H9 (cell line): ENCODE measurements around the gene STX10. TPM values are rescaled to one million over a fixed set of nuclear protein-coding genes. Genes with fewer than 3 reads are reported as not detected.
A peak's percentile ranks its signal among the peaks of the same experiment; 100 is the strongest.

ENCODE experiments used
- DNase-seq: peaks from one replicate; pipeline ENCODE4 v3.0.0-alpha.2; 2017
- H2AFZ ChIP-seq: one replicate; pipeline ENCODE4 v1.6.1; 2013; ENCODE audit warnings: mild to moderate bottlenecking, low read length, control low read depth, moderate library complexity
- H2AK5ac ChIP-seq: 2 replicates; pipeline ENCODE4 v1.6.1; 2013; ENCODE audit warnings: low read length, control low read depth, mixed read lengths; ENCODE audit not compliant: insufficient read length
- H2BK120ac ChIP-seq: one replicate; pipeline ENCODE4 v1.6.1; 2013; ENCODE audit warnings: low read depth, mild to moderate bottlenecking, low read length, control low read depth, inconsistent platforms; ENCODE audit not compliant: poor library complexity, severe bottlenecking
- H2BK12ac ChIP-seq: 2 replicates; pipeline ENCODE4 v1.6.1; 2013; ENCODE audit warnings: low read length, control low read depth, mixed read lengths, low read depth; ENCODE audit not compliant: insufficient read length
- H2BK15ac ChIP-seq: 2 replicates; pipeline ENCODE4 v1.6.1; 2013; ENCODE audit warnings: low read depth, low read length, control low read depth
- H2BK20ac ChIP-seq: one replicate; pipeline ENCODE4 v1.6.1; 2013; ENCODE audit warnings: low read depth, mild to moderate bottlenecking, low read length, control low read depth, inconsistent platforms; ENCODE audit not compliant: poor library complexity, severe bottlenecking
- H2BK5ac ChIP-seq: 2 replicates; pipeline ENCODE4 v1.6.1; 2013; ENCODE audit warnings: low read length, control low read depth, mixed read lengths; ENCODE audit not compliant: insufficient read length
- H3K14ac ChIP-seq: 2 replicates; pipeline ENCODE4 v1.6.1; 2013; ENCODE audit warnings: low read length, control low read depth; ENCODE audit not compliant: insufficient read depth
- H3K18ac ChIP-seq: 2 replicates; pipeline ENCODE4 v1.6.1; 2013; ENCODE audit warnings: low read depth, mild to moderate bottlenecking, mixed read lengths, low read length, control low read depth; ENCODE audit not compliant: insufficient read length
- H3K23ac ChIP-seq: 2 replicates; pipeline ENCODE4 v1.6.1; 2013; ENCODE audit warnings: low read length, control low read depth, mixed read lengths, low read depth; ENCODE audit not compliant: insufficient read length
- H3K23me2 ChIP-seq: 2 replicates; pipeline ENCODE4 v1.6.1; 2013; ENCODE audit warnings: low read depth, mild to moderate bottlenecking, mixed read lengths, low read length, control low read depth; ENCODE audit not compliant: insufficient read length, poor library complexity, severe bottlenecking
- H3K27ac ChIP-seq: 2 replicates; pipeline ENCODE4 v1.5.1; 2013; ENCODE audit warnings: low read length, control low read depth, mixed read lengths, low read depth; ENCODE audit not compliant: insufficient read length
- H3K27me3 ChIP-seq: 2 replicates; pipeline ENCODE4 v1.6.1; 2013; ENCODE audit warnings: low read length, control low read depth, inconsistent platforms; ENCODE audit not compliant: insufficient read depth
- H3K4ac ChIP-seq: 2 replicates; pipeline ENCODE4 v1.6.1; 2013; ENCODE audit warnings: low read depth, mild to moderate bottlenecking, control low read depth, inconsistent platforms, low read length, moderate library complexity
- H3K4me1 ChIP-seq: 2 replicates; pipeline ENCODE4 v1.6.1; 2013; ENCODE audit warnings: low read length, control low read depth, inconsistent platforms; ENCODE audit not compliant: insufficient read depth
- H3K4me2 ChIP-seq: 2 replicates; pipeline ENCODE4 v1.6.1; 2013; ENCODE audit warnings: low read length, control low read depth, mixed read lengths; ENCODE audit not compliant: insufficient read length, insufficient read depth
- H3K56ac ChIP-seq: 2 replicates; pipeline ENCODE4 v1.6.1; 2013; ENCODE audit warnings: low read depth, mild to moderate bottlenecking, mixed read lengths, low read length, control low read depth; ENCODE audit not compliant: insufficient read length
- H3K79me1 ChIP-seq: 2 replicates; pipeline ENCODE4 v1.6.1; 2013; ENCODE audit warnings: low read depth, mild to moderate bottlenecking, moderate library complexity, low read length, control low read depth, inconsistent platforms; ENCODE audit not compliant: insufficient read depth, poor library complexity, severe bottlenecking
- H3K79me2 ChIP-seq: 2 replicates; pipeline ENCODE4 v1.6.1; 2013; ENCODE audit warnings: low read length, control low read depth, inconsistent platforms; ENCODE audit not compliant: insufficient read depth
- H3K9ac ChIP-seq: 2 replicates; pipeline ENCODE4 v1.6.1; 2013; ENCODE audit warnings: low read length, control low read depth, mixed read lengths; ENCODE audit not compliant: insufficient read length; ENCODE audit errors: extremely low read depth
- H3K9me3 ChIP-seq: one replicate; pipeline ENCODE4 v1.6.1; 2013; ENCODE audit warnings: low read depth, low read length, inconsistent platforms; ENCODE audit not compliant: control insufficient read depth
- H3T11ph ChIP-seq: one replicate; pipeline ENCODE4 v1.6.1; 2013; ENCODE audit warnings: mild to moderate bottlenecking, low read length, control low read depth, inconsistent platforms
- H4K20me1 ChIP-seq: one replicate; pipeline ENCODE4 v1.6.1; 2013; ENCODE audit not compliant: control insufficient read depth, insufficient read length, insufficient read depth
- H4K5ac ChIP-seq: 2 replicates; pipeline ENCODE4 v1.6.1; 2013; ENCODE audit warnings: low read depth, mild to moderate bottlenecking, mixed read lengths, low read length, control low read depth; ENCODE audit not compliant: insufficient read length
- H4K8ac ChIP-seq: replicated peaks from 2 replicates; pipeline ENCODE4 v1.6.1; 2013; ENCODE audit warnings: low read length, control low read depth, mixed read lengths, low read depth; ENCODE audit not compliant: insufficient read length
- H4K91ac ChIP-seq: 2 replicates; pipeline ENCODE4 v1.6.1; 2013; ENCODE audit warnings: low read depth, mild to moderate bottlenecking, moderate library complexity, mixed read lengths, low read length, control low read depth; ENCODE audit not compliant: insufficient read length
- H3K27ac Mint-ChIP-seq, 3 experiments: 2 replicates in 2 of 3; 3 replicates in 1 of 3; pipeline ENCODE4 v1.8.0; 2020 to 2021; ENCODE audit warnings: mixed read lengths in 3 of 3, mild to moderate bottlenecking in 1 of 3, moderate library complexity in 1 of 3
- H3K27me3 Mint-ChIP-seq: 2 replicates; pipeline ENCODE4 v1.8.0; 2021; ENCODE audit warnings: low read depth, mild to moderate bottlenecking, moderate library complexity, mixed read lengths
- H3K36me3 Mint-ChIP-seq, 3 experiments: 2 replicates in 2 of 3; 3 replicates in 1 of 3; pipeline ENCODE4 v1.8.0; 2020 to 2021; ENCODE audit warnings: low read depth in 3 of 3, mixed read lengths in 3 of 3; ENCODE audit not compliant: insufficient read depth in 1 of 3
- H3K4me1 Mint-ChIP-seq, 2 experiments: 2 replicates each; pipeline ENCODE4 v1.8.0; 2020; ENCODE audit warnings: mixed read lengths in 2 of 2
- H3K4me3 Mint-ChIP-seq, 2 experiments: 2 replicates in 1 of 2; 3 replicates in 1 of 2; pipeline ENCODE4 v1.8.0; 2020 to 2021; ENCODE audit warnings: mild to moderate bottlenecking in 2 of 2, mixed read lengths in 2 of 2, moderate library complexity in 1 of 2
- H3K9me3 Mint-ChIP-seq, 2 experiments: 2 replicates in 1 of 2; 3 replicates in 1 of 2; pipeline ENCODE4 v1.8.0; 2020; ENCODE audit warnings: mild to moderate bottlenecking in 2 of 2, mixed read lengths in 2 of 2, moderate library complexity in 1 of 2
- CTCF ChIP-seq: fragments of 200-600 bp; sonication (generic); conservative IDR thresholded peaks from 3 replicates; pipeline ENCODE4 v1.8.0; 2021; ENCODE audit warnings: antibody characterized with exemption, mild to moderate bottlenecking
- WGBS: extraction: QIAGEN DNeasy Blood & Tissue Kit; methylation state at CpG from one replicate; pipeline ENCODE4 v1.1.7; 2013; ENCODE audit warnings: missing lambda C conversion rate, low lambda C conversion rate, mixed read lengths; ENCODE audit not compliant: insufficient read length; ENCODE audit errors: extremely low coverage; 5-methylcytosine and 5-hydroxymethylcytosine counted together
- total RNA-seq: library from RNA; stranded (reverse); gene quantifications from 2 replicates; pipeline ENCODE4 v1.2.1, GENCODE V29; 2021

Gene STX10
- total RNA-seq, 1 experiment from 2014 or later = 39.4 TPM

- Histone ChIP-seq H3K27me3 (no peaks in the 10 kb centered on the region), H3K79me1 (no peaks in the 10 kb centered on the region), H4K8ac (no peak overlapping the region), H3K79me2 (peaks cover 17% of the 10 kb centered on the region; the same call in 1 of the 2 replicates), H3K56ac (no peak overlapping the region), H4K91ac (no peak overlapping the region), H3K18ac (peak overlapping the region; percentile 97), H3K9me3 (no peaks in the 10 kb centered on the region), H2BK5ac (no peak overlapping the region), H3K23me2 (peaks cover 22% of the 10 kb centered on the region), H2BK120ac (peak overlapping the region; percentile 55), H2BK12ac (no peak overlapping the region), H2BK20ac (no peak overlapping the region), H3K14ac (peak overlapping the region; percentile 97), H3K9ac (peak overlapping the region; percentile 97), H3K4ac (no peak overlapping the region), H4K20me1 (no peaks in the 10 kb centered on the region), H4K5ac (no peak overlapping the region), H3T11ph (no peak overlapping the region), H3K4me1 (no peaks in the 10 kb centered on the region; the same call in 1 of the 2 replicates), H2AFZ (no peak overlapping the region), H3K27ac (no peak overlapping the region), H2BK15ac (no peak overlapping the region), H3K23ac (no peak overlapping the region), H3K4me2 (peak overlapping the region; percentile 78), H2AK5ac (no peak overlapping the region)
- Mint-ChIP-seq H3K27me3 (peaks cover 12% of the 10 kb centered on the region), H3K9me3 (peaks cover 8 to 9% of the 10 kb centered on the region in 2 experiments; a peak in 3 of 5 replicates), H3K27ac (peak overlapping the region; percentile 98 to 100 (median 99)), H3K36me3 (peaks cover 14 to 21% (median 18%) of the 10 kb centered on the region in 3 experiments), H3K4me1 (peaks cover 23 to 28% of the 10 kb centered on the region in 2 experiments), H3K4me3 (peak overlapping the region; percentile 96 to 97)
- no CpG with 5 or more reads among the region's 59 CpGs for WGBS
- TF ChIP-seq CTCF = 0 out of 3 replicates have a peak, but pooled peaks have one; percentile 14
- DNase-seq = peak; percentile 96
These were observed 2.9 kb upstream of the STX10 start for GRCh38 chr19:13152974-13153568.
